Subcutaneous adipose tissue (tissue), 4 donors: Measurements from ENCODE around the gene RGS9. TPM values are rescaled to one million over a fixed set of nuclear protein-coding genes. Genes with fewer than 3 reads are reported as not detected.

Experiments
- total RNA-seq, 4 donors: library from RNA; depleted of rRNA; stranded (reverse); fragments of >200 nt; gene quantifications; one replicate each; pipeline ENCODE4 v1.1.0, GENCODE V29; 2016
- TF ChIP-seq, protein P1 (sequence below): fragments of 450-650 bp; IDR thresholded peaks from one replicate; pipeline ENCODE4 v1.5.1; 2016; ENCODE audit warnings: low read depth, mild to moderate bottlenecking, control low read depth, antibody characterized with exemption, moderate library complexity

RGS9 gene
- total RNA-seq, 4 donors from 2014 or later = 1.5 to 7.5 (median 3.3) TPM

DNA sequence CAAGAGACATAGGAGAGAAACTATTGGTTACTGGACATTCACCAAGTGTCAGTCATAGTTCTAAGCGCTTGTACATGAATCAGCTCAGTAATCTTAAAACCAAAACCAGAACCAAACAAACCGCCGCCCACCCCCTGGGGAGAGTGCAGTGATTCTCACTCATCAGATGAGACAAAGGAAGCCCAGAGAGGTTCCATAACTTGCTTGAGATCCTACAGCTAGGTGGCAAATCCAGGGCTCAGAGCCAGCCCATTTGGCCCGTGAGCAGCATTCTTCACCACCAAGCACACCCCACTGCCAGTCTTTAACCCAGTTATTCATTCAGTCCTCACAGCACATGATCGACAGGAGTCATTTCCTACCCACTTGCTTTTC is 37.2 kb upstream of the RGS9 start:
- TF ChIP-seq, protein P1, sequence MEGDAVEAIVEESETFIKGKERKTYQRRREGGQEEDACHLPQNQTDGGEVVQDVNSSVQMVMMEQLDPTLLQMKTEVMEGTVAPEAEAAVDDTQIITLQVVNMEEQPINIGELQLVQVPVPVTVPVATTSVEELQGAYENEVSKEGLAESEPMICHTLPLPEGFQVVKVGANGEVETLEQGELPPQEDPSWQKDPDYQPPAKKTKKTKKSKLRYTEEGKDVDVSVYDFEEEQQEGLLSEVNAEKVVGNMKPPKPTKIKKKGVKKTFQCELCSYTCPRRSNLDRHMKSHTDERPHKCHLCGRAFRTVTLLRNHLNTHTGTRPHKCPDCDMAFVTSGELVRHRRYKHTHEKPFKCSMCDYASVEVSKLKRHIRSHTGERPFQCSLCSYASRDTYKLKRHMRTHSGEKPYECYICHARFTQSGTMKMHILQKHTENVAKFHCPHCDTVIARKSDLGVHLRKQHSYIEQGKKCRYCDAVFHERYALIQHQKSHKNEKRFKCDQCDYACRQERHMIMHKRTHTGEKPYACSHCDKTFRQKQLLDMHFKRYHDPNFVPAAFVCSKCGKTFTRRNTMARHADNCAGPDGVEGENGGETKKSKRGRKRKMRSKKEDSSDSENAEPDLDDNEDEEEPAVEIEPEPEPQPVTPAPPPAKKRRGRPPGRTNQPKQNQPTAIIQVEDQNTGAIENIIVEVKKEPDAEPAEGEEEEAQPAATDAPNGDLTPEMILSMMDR = no peak

DNA sequence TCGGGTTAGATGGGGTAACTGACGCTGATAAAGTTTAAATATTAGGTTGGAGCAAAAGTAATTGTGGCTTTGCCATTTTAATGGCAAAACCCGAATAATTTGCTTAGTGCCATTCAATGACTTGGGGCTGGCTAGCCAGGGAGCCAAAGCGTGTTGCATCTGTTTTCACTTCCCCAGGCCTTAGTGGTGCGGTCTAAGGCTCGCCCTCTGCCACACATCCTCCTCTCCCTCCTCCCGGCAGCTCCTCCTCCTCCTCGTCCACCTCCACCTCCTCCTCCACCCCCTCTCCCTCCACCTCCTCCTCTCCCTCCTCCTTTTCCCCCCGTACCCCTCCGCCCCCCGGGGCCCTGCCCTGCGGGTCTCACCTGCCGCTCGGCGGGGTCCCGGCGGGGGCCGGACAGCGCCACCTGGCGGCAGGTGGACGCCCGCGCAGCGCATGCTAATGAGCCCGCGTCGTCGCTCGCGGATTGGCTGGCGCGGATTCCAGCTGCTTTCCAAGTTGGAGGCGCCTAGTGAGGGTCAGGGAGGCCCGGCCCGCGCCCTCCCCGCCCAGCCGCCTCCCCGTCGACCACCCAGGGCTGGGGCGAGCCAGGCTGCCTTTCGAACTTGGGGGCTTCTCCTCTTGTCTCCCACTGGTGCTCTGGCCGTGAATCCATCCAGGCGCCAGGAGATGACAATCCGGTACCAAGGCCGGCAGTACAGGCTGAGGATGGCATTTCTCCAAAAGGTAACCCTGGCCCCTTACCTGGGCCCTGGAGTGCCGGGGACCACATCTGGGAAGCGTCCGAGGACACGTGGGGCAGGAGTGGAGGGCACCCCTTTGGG is 36.6 kb upstream of the RGS9 start:
- TF ChIP-seq, protein P1 = no peak

DNA sequence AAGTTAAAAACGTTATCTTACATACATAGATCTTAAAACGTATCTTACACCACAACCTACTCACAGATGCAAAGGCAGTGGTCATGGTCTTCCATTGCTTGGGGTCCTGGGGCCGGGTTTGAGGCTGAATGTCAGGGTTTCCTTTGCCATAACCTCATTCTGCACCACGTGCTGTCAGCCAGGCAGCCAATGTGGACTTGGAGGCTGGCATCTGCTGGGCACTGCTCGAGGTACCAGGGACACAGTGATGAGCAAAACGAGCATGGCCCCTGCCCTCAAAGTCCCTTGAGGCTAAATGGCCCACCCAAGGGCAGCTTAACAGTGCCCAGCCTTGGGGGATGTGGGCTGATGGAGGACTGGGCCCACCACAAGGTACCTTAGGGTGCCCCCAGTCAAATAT is 35.8 kb upstream of the RGS9 start:
- TF ChIP-seq, protein P1 = no peak

DNA sequence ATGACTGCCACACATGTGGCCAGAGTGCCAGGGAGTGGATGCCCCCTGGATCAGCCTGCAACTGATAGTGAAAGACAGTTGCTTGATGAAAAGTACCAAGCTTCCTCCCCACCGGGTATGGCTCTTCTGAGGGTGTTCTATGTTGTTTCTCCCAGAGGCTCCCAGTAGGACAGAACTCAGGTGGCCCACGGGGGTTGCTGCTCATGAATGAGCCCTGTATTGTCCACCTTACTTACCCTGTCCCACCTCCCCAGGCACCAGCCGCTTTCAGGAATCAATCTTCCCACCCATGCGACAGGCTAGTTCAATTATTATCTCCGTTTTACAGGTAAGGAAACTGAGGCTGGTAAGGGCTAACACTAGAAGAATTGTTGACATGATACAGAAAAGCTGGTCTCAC is 34.9 kb upstream of the RGS9 start:
- TF ChIP-seq, protein P1 = no peak

DNA sequence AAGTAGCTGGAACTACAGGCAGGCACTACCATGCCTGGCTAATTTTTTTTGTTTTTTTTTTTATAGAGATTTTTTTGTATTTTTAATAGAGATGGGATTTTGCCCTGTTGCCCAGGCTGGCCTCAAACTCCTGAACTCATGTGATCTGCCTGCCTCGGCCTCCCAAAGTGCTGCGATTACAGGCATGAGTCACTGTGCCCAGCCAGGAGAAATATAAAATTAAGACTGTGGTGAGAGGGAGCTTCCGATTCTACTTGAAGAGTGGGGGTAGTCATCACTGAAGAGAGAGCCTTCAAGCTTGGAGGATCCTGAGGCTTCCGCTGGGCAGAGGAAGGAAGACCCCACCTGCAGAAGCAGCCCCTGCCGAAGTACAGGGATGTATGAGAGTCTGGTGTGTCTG is 34.4 kb upstream of the RGS9 start:
- TF ChIP-seq, protein P1 = no peak

DNA sequence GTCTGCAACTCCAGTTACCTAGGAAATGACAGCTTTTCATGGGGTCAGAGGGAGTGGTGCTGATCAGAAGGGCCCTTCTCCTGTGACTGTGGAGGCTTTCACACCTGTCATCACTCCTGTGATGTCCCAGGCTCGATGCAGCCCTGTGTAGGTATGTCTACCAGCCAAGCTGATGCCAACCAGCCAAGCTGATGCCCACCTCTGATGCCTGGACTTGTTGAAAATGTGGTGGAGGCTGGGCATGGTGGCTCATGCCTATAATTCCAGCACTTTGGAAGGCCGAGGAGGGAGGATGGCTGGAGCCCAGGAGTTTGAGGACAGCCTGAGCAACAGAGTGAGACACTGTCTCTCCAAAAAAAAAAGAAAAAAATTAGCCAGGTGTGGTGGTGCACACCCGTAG is 33.7 kb upstream of the RGS9 start:
- TF ChIP-seq, protein P1 = no peak

DNA sequence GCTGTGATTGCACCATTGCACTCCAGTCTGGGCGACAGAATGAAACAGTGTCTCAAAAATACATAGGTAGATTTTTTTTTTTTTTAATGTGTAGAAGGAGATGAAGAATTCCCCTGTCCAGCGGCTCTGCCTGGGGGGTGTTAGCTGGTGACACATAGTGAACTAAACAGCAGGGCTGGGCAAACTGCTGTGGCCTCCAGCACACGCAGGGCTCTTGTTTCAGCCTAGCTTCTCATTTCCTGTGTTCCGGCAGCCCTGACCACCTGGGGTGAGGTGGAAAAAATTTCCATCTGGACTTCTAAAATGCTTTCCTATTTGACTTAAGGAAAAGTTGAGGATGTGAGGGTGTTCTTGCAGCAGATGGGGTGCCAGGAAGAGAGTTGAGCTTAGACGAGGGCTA is 33.3 kb upstream of the RGS9 start:
- TF ChIP-seq, protein P1 = no peak
